Uterus (tissue), 2 donors: ENCODE data around the gene CCDC61.

Experiments
- POLR2A ChIP-seq, 2 donors: fragments of 450-650 bp; IDR thresholded peaks; one replicate each; pipeline ENCODE4 v1.6.1; 2016; ENCODE audit warnings: antibody characterized with exemption in 2 of 2, mild to moderate bottlenecking in 1 of 2, moderate library complexity in 1 of 2
- TF ChIP-seq, protein P1 (sequence below), 4 experiments: fragments of 200-600 bp in 2 of 4; fragments of 450-650 bp in 2 of 4; sonication (generic) in 2 of 4; IDR thresholded peaks; one replicate each; pipeline ENCODE4 v1.5.1; 2016 to 2019; ENCODE audit warnings: antibody characterized with exemption in 4 of 4, mild to moderate bottlenecking in 2 of 4, moderate library complexity in 1 of 4

- TF ChIP-seq, protein P1, sequence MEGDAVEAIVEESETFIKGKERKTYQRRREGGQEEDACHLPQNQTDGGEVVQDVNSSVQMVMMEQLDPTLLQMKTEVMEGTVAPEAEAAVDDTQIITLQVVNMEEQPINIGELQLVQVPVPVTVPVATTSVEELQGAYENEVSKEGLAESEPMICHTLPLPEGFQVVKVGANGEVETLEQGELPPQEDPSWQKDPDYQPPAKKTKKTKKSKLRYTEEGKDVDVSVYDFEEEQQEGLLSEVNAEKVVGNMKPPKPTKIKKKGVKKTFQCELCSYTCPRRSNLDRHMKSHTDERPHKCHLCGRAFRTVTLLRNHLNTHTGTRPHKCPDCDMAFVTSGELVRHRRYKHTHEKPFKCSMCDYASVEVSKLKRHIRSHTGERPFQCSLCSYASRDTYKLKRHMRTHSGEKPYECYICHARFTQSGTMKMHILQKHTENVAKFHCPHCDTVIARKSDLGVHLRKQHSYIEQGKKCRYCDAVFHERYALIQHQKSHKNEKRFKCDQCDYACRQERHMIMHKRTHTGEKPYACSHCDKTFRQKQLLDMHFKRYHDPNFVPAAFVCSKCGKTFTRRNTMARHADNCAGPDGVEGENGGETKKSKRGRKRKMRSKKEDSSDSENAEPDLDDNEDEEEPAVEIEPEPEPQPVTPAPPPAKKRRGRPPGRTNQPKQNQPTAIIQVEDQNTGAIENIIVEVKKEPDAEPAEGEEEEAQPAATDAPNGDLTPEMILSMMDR (IDR thresholded peaks at IDR 0.05): no peak
- TF ChIP-seq POLR2A (IDR thresholded peaks at IDR 0.05): no peak
These were observed 23.9 kb upstream of the CCDC61 start for GRCh38 chr19:45971260-45971902.
